ENCODE measurements around the gene PGAM5.

PGAM5 gene

GRCh38 chr12:132761921-132762583 lies 51.4 kb downstream of the PGAM5 start:
- H3K4me1 Mint-ChIP-seq = peaks cover 18% of the 10 kb centered on the region
- TF ChIP-seq, protein P1, sequence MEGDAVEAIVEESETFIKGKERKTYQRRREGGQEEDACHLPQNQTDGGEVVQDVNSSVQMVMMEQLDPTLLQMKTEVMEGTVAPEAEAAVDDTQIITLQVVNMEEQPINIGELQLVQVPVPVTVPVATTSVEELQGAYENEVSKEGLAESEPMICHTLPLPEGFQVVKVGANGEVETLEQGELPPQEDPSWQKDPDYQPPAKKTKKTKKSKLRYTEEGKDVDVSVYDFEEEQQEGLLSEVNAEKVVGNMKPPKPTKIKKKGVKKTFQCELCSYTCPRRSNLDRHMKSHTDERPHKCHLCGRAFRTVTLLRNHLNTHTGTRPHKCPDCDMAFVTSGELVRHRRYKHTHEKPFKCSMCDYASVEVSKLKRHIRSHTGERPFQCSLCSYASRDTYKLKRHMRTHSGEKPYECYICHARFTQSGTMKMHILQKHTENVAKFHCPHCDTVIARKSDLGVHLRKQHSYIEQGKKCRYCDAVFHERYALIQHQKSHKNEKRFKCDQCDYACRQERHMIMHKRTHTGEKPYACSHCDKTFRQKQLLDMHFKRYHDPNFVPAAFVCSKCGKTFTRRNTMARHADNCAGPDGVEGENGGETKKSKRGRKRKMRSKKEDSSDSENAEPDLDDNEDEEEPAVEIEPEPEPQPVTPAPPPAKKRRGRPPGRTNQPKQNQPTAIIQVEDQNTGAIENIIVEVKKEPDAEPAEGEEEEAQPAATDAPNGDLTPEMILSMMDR (IDR thresholded peaks at IDR 0.05; ENCODE audit: unreplicated experiment in 3 of 3) = peak in 2 of 3 experiments; percentile 8 to 37
- no peaks in the 10 kb centered on the region for H3K9me3 Mint-ChIP-seq
- H3K36me3 Mint-ChIP-seq (ENCODE audit: low read depth) = peaks cover 20% of the 10 kb centered on the region
- no peaks in the 10 kb centered on the region for H3K27me3 Mint-ChIP-seq (ENCODE audit: low read depth)
- H3K27ac Mint-ChIP-seq = peak overlapping the region; percentile 56 to 87 (median 85)
- peak overlapping the region; percentile 75 to 84 (median 82) for H3K4me3 Mint-ChIP-seq

DNA sequence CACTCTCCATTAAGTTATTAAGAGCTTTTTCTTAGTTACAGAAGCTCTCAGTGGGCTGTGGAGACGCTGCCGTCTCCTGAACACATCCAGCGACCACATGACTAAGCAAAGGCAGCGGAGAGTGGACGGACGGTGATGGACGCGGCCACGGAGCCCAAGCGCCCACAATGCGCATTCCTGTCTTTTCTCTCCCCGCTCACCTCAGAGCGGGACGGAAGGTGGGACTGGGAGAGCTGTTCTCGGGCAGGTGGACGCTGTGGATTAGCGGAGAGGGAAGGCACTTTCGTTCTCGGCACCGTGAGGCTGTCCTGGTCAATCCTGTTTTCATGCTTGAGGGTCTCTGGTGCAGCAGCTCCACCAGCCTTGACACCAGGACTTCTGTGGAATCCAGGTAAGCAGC lies 53.6 kb downstream of the PGAM5 start:
- H3K4me3 Mint-ChIP-seq = peak overlapping the region in 1 of 3 experiments; percentile 12
- H3K4me1 Mint-ChIP-seq = peaks cover 27% of the 10 kb centered on the region
- no peaks in the 10 kb centered on the region for H3K9me3 Mint-ChIP-seq
- TF ChIP-seq, protein P1 (IDR thresholded peaks at IDR 0.05; ENCODE audit: unreplicated experiment in 3 of 3) = no peak
- H3K27ac Mint-ChIP-seq = peak overlapping the region in 2 of 3 experiments; percentile 51 to 91
- H3K36me3 Mint-ChIP-seq (ENCODE audit: low read depth) = peaks cover 16% of the 10 kb centered on the region
- peaks cover 3% of the 10 kb centered on the region for H3K27me3 Mint-ChIP-seq (ENCODE audit: low read depth)

DNA sequence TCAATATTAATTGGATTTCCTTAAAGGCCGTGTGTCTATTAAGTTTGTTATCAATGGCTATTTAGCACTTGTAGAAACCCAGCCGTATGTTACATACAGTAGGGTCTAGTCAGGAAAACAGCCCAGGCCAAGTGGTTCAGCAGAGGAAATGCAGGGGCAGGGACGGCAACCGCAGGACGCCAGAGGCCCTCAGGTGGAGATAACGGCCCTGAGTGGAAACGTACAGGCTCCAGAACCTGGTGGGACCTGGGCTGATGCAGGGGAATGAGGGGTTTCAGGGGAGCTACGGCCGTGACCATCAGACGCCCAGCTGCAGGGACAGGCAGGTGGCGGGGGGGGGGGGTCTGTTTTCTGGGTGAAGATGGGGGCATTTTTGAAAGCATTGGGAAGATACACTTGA lies 54.7 kb downstream of the PGAM5 start:
- H3K27me3 Mint-ChIP-seq (ENCODE audit: low read depth) = peaks cover 3% of the 10 kb centered on the region
- peaks cover 23% of the 10 kb centered on the region for H3K4me1 Mint-ChIP-seq
- H3K9me3 Mint-ChIP-seq = no peaks in the 10 kb centered on the region
- H3K27ac Mint-ChIP-seq = peak overlapping the region; percentile 85 to 91 (median 86)
- TF ChIP-seq, protein P1 (IDR thresholded peaks at IDR 0.05; ENCODE audit: unreplicated experiment in 3 of 3) = no peak
- H3K4me3 Mint-ChIP-seq = peak overlapping the region; percentile 55 to 57 (median 56)
- H3K36me3 Mint-ChIP-seq (ENCODE audit: low read depth) = peaks cover 14% of the 10 kb centered on the region

DNA sequence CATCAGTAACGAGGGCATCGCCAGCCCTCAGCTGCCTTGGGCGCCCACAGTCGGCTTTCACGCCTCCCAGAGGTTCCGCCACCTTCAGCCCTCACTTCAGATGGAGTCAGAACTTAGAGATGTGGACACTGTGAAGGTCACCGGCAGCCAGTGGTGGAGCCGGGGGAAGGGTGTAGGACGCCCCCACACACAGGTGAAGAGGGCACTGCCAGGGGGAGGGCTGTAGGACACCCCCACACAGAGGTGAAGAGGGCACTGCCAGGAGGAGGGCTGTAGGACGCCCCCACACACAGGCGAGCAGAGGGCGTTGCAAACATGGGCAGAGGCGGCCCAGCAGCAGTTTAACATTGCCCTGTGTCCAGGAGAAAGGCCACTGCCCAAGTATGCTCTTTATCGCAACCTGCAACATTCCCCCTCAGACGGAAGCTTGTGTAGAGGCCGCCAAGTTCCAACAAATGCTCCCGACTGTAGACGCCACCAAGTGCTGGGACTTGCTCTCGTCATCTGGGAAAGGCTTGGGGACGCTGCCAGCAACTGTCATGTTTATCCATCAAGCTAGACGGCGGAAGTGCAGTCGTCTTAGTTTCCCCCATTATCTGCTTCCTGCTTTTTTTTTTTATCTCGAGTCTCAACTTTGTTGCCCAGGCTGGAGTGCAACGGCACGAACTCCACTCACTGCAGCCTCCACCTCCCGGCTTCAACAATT lies 55.9 kb downstream of the PGAM5 start:
- no peaks in the 10 kb centered on the region for H3K9me3 Mint-ChIP-seq
- TF ChIP-seq, protein P1 (IDR thresholded peaks at IDR 0.05; ENCODE audit: unreplicated experiment in 3 of 3) = no peak
- H3K27ac Mint-ChIP-seq = peak overlapping the region; percentile 31 to 54 (median 44)
- H3K4me3 Mint-ChIP-seq = peak overlapping the region; percentile 25 to 40 (median 25)
- H3K4me1 Mint-ChIP-seq = peaks cover 14% of the 10 kb centered on the region
- H3K36me3 Mint-ChIP-seq (ENCODE audit: low read depth) = peaks cover 13% of the 10 kb centered on the region
- peaks cover 3% of the 10 kb centered on the region for H3K27me3 Mint-ChIP-seq (ENCODE audit: low read depth)

DNA sequence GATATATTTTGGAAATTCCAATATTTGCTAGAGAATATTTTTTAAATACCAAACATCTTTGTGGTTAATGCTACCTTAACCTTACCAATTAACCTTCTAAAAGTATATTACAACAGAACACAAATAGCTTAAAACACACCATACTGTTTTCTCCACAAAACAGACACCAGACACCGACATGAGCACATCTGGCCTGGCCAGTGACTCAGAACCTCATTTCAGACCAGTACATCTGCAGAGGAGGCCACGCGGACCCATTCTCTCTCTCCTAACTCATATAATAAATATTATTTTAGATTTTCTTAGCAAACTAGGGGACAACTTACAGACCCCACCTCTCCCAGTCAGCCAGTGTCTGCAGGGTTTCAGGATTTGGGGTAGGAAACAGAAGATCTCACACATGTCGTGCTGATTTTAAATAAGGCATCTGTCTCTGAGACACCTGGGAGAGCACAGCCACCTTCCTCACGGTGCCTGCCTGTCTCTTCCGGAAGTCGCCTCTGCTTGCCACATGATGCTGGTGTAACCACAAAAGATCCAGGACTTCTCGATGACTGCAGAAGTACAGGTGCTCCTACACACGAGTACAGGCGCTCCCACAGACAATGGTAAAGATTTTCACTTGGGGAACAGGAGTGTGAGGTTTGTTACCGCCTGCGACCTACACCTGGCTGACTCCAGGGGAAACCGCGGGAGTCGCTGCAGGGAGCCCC lies 60.6 kb downstream of the PGAM5 start:
- H3K36me3 Mint-ChIP-seq (ENCODE audit: low read depth) = peaks cover 30% of the 10 kb centered on the region

More for the DNA sequence above, 60.6 kb downstream of the PGAM5 start:
- H3K9me3 Mint-ChIP-seq = no peaks in the 10 kb centered on the region
- no peak overlapping the region for H3K27ac Mint-ChIP-seq
- TF ChIP-seq, protein P1 (IDR thresholded peaks at IDR 0.05; ENCODE audit: unreplicated experiment in 3 of 3) = no peak
- no peak overlapping the region for H3K4me3 Mint-ChIP-seq
- peaks cover 3% of the 10 kb centered on the region for H3K27me3 Mint-ChIP-seq (ENCODE audit: low read depth)
- peaks cover 15% of the 10 kb centered on the region for H3K4me1 Mint-ChIP-seq
